DMS114 treated with DMSO at 0.1 percent for 48 hours (cell line): ENCODE data around the gene SLC38A3.
"Not testable (repeated sequence)": the region's sequence is repeated elsewhere in the genome, so short reads cannot be mapped to it uniquely, and the experiment has no call there.

Experiments used
- DNase-seq: peaks from one replicate; lab custom pipeline; 2025; ENCODE audit not compliant: unreplicated experiment; lab: John Stamatoyannopoulos, UW

Gene SLC38A3

DNA sequence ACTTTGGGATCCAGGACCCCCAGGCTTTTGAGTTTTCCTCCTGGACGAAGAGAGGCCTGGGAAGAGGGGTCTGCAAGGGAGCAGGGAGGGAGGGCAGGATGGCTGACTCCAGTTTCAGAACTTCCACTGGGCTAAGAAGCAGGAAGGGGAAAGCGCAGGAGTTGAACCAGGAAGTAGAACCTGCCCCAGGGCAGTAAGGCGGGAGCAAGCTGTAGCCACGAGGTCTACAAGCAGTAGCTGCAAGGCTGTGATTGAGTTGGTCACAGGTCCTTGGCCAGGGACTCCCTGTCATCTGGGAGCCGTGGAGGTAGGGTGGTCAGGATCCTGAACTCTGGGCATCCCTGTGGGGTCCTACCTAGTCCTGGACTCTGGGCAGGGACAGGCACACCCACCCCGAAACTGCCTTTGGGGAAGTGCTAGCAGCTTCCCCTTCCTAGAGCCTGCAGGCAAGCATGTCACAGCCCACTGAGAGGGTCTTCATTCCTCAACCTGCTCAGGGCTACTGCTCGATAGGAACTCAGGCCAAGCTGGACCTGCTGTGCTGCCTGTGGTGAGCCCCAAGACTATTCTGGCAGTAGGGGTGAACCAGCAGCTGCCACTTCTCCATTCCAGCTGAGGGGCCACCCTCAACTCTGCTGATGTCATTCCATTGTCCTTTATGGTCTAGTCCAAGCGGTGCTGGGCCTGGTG, 25.2 kb downstream of the SLC38A3 start:
- DNase-seq, result no peak

DNA sequence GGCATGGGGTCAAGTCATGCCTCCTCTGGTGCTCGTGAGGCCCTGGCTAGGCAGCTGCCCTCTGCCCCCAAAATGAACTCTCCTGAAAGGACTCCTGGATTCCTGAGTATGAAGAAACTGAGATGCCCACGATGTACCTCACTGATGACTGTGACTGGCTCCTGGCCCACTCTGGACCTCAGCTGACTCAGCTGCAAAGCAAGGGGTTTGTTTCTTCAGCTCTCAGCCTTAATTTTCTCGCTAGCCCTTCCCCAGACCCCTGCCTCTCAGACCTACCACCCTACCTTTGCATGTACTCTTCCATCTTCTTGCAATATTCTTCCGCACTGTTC, 25.7 kb downstream of the SLC38A3 start:
- DNase-seq, result no peak

DNA sequence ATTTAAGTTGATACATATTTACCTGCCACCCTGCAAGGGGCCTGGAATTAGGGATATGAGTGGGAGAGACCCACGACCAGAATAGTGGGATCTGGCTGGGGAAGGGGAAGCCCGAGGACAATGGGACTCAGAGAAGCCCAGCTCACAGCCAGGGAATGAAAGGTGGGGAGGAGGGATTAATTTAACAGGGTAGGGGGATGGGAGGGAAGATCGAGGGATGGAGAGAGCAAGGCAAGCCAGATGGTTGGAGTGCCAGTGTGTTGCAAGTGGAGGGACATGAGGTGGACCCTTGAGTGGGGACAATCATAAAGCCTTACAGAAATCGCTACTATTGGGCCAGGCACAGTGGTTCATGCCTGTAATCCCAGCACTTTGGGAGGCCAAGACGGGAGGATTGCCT, 26.5 kb downstream of the SLC38A3 start:
- DNase-seq, result no peak

DNA sequence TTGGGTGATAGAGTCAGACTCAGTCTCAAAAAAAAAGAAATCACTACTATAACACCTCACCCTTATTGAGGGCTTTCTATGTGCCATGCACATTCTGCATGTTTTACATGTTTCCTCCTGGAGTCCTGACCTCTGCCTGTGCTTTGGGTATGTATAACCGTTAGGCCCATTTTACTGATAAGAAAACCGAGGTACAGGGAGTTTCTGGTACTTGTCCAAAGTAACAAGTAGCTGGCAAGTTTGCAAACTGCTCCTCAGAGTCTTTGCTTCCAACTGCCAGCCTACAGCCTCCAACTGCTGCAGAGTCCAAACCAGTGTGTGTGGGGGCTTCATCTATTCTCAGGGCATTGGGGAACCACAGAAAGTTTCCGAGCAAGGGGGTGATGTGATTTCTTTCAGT, 27.2 kb downstream of the SLC38A3 start:
- DNase-seq, result no peak

DNA sequence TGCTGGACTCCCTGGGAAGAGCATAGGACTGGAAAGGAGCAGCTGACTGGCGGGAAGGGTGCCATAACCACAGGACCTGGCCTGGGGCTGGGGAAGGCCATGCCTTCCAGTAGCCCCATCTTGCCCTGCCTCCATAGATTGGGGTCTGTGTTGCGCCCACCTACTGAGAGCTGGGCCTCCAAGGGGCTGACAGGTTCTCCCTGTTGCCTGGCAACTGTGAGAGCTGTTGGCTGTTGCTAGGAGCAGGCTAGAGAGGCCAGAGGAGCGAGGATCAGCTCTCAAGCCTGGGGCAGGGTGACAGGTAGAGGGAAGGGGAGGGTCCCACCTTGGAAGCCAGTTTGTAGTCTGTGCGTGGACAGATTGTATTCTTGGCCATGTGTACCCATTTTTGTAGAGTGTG, 28.1 kb downstream of the SLC38A3 start:
- DNase-seq, result no peak

DNA sequence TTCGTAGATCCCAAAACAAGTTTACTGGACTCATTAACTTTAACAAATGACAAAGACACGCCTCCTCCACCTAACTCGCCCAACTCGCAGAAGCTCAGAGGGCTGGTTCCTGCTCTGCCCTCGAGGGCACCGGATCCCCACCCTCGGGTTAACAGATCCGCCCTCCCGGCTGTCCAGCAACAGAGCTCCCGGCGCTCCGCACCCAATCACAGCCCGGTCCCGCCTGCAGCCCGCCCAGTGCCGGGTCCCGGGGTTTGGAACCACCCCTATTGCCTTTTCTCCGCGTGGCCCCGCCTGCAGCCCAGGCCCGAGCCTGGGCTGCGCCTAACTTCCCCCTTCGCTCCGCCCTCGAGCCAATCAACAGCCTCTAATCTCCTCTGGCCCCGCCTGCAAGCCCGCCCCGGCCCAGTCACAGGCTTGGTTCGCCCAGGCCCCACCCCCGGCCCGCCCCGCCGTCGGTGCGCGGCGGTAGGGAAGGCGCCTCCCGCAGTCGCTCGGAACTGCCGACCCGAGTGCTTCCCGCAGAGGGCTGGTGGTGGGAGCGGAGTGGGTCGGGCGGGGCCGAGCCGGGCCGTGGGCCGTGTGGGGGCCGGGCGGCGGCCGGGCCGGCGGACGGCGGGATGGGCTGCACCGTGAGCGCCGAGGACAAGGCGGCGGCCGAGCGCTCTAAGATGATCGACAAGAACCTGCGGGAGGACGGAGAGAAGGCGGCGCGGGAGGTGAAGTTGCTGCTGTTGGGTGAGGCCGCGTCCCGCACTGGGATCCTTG, 30.8 kb downstream of the SLC38A3 start, which contains the start of gene GNAI2:
TSS of gene GNAI2 (plus strand) at position 489 of the 768 bp plus-strand sequence. CDS start at position 621, 132 bp downstream.
- DNase-seq, result peak; percentile 94

DNA sequence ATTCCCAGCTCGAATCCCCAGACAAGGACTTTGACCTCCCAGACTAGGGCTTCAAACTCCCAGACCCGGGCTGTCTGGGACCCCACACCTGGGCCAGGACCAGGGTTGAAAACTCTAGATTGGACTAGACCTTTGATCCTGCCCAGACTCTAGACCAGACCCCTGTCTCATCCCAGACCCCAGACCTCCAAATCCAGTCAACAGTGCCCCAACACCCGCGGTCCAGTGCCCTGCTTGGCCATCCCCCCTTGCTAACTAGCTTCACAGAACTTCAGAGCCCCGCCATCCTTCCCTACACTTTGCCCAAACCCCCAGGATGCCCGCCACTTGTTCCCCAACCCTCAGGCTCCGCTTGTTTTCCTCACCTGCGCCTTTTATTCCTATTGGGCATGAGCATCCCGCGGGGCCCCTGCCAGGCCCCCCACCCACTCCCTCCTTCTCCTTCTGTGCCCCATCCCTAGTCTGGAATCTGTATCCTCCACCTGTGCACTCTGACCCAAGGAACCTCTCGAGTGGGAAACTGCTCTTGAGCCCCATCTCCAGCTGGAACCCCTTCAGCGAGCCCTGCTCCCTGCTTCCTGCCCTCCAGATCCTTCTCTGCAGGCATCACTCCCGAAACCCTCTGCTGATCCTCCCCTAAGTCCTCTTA, 31.5 kb downstream of the SLC38A3 start:
- DNase-seq, result no peak

DNA sequence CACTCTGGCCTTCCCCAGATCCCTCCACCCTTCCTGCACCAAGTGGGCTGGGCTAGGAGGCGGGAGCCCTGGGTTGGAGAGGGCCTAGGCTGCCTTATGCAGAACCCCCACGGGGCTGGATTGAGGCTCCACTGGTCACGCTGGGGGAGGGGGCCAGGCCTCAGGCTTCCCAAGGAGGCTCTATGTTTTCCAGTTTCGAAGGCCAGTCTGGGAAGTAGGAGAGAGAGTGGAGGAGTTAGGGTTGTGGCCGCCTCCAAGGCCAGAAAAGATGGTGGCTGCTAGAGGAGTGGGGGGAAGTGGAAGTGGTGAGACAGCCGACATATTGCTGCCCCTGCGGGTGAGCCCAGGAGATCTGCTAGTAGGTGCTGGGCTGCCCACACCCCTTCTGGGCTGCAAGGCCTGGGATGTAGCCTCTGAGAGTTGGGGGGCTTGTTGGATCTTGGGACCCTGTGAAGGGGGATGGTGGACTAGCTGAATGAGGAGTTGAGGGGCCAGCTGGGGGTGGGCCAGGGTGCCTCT, 32.1 kb downstream of the SLC38A3 start:
- DNase-seq, result no peak

DNA sequence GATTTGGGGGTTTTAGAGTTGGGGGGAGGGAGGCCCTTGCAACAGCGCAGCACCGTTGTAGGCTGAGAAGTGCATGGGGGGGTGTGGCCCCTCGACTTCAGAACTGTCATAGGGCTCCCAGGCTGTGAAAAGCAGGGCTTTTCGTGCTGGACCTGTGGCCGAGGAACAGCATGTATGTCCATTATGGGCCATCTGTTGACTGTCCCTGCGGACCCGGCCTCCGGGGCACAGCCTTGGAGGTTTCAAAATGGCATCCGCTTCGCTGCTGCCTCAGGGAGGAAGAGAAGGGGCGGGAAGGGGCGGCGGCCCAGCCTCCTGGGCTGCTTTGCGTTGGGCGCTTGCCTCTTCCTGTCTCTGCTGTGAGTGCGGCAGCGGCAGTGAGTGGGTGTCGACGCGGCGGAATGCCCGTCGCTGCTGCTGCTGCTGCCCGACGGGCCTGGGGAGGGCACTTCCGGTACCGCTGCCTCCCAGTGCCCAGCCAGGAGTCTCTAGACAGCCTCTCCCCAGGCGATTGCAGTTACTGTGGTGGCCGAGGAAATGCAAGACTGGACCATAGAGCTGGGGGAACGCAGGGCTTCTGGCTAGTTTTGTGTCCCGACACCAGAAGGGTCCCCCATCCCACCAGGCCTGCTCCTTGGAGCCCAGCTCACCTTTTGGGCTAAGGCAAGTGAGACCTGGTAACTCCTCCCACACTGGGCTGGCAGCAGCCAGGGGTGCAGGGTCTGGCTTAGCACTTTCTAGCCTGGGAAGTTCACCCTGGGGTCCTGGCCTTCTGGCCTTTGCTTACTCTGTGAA, 32.9 kb downstream of the SLC38A3 start:
- no peak for DNase-seq

DNA sequence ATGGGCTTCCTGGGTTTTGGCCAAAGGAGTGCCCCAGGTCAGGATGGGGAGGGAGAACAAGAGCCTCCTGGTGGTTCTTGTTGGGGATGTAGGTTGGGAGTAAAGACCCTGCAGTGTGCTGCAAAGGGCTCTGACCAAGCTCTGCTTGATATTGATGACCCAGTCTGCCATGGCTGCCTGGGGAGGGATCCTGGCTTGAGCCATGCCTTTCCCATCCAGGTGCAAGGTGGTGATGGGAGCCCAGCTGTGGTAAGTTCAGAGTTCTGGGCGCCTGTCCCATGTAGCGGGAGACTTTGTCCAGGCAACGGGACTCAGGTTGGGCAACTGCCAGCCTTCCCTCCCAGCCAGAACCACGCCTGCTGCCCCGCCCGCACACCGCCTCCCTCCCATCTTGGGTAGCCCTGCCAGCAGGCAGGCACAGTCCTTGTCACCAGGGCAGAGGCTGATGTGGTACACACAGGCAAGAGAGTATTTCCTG, 33.5 kb downstream of the SLC38A3 start:
- DNase-seq, result no peak

DNA sequence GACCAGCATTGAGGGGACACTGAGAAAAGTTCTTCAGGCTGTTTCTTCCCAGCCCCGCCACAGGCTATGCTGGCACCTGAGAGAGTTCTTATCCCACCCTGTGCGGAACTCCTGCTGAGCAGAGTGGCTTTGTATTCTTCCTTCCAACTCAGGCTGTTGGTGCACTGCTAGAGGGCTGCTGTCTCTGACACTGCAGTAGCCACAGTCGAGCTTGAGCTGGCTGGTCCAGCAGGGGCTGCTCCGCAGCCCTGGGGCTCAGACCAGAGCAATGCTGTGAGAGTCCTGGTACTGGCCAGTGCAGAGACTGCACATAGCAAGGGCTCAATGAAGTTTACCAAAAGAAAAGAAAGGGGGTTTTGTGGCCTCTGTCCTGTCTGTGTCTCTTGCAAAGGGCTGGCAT, 34.6 kb downstream of the SLC38A3 start:
- no peak for DNase-seq

DNA sequence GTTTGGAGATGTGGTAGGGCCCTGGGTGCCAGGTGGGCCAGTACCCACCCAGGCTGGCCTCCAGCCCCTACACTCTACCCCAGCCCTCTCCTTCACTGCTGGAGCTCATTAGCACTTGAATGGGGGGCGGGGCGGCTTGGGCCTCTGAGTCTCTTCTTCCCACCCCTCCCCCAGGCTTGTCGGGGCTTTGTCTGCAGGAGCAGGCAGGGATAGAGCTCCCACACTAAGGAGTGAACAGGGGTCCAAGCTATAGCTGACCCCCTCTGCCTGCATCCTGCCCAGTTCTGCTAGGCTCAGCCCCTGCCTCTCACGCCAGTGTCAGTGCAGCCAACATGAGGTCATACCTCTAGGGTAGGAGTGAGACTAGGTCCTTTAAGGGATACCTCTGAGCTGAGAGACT, 36.1 kb downstream of the SLC38A3 start:
- DNase-seq, result no peak

DNA sequence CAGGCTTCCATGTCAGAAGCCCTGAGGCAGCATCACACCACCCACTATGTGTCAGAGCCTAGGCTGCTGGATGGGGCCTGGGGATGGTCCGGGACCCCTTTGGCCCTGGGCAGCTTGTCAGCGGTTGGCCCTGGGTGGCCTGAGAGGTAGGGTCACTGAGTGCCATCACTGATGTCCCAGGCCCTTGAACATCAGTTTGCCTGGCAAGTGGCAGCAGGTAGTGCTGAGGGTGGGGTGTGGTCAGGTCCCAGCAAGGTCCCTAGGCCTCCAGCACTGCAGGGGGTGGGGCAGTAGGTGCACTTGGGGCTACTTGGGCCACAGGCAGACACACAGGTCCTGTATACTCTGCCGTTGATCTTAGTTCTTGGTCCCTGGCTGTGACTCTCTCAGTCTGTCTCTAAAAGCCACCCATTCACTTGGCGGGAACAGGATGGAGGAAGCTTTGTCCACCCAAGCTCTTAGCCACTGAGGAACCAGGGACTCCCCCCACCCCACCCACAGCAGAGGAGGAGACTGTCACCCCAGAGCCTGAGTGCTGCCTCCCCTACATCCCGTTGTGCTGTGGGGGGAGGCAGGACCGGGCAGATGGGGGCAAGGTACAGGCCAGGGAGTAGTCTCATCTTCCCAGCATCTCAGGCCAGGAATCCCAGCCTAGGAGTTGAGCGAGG, 36.8 kb downstream of the SLC38A3 start:
- DNase-seq, result no peak

DNA sequence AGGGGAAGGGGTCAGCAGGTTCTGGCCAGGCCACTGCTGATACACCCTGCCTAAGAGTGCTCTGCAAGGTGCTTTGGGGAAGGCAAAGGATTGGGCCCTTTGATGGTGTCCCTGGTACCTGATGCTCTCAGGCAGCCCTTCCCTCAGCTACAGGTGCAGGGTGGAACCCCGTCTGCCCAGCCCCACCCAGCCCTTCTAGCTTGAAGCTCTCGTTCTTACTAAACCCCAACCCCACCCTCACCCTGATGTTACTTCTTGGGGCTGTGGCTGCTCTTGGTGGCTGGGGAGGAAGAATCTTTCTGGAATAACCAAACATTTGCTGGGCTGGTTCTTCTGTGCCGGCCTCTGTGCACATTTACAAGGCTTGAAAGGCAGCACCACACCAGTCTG, 37.3 kb downstream of the SLC38A3 start:
- no peak for DNase-seq

DNA sequence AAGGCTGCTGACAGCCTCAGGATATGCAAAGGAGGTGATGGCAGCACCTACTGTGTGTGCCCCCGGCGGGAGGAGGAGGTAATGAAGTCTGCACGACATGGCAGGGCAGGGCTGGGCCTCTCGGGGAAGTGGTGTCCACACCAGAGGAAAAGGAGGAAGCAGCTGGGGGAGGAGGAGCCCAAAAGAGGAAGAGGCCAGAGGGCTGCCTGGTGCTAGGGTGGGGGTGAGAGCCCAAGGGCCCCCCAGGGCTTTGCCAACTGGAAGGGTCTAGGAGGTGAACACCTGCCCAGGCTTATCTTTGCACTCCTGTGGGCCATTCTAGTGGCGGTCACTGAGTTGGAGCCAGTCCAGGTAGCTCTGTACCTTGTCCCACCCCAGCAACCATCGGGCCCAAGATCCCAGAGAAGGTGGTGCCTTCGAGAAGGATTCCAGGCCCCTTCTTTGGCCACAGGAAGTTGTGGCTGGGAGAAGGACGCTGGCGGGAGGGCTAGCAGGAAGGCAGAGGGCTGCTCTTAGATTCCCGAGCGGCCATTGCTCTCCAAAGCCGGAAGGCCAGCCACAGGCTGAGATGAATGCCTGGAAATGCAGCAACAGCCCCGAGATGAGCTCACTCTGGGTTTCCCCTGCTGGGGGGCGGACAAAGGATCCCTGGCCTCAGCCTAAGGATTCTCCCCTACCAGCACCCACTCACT, 37.9 kb downstream of the SLC38A3 start:
- DNase-seq, result no peak

DNA sequence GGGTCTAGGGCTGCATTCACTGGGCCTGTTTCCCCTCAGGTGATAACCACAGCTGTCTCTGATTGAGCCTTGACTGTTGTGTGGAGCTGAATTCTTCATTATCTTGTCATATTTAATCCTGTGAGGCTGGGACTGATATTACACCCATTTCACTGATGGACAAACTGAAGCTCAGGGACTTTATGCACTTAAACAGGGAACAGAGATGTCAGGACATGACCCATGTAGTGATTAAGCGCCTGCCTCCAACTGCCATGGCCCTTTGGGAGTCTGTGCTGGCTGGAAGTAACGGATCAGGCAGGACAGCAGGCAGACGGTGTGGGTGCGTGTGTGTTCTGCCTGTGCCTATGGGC, 38.4 kb downstream of the SLC38A3 start:
- DNase-seq, result no peak

DNA sequence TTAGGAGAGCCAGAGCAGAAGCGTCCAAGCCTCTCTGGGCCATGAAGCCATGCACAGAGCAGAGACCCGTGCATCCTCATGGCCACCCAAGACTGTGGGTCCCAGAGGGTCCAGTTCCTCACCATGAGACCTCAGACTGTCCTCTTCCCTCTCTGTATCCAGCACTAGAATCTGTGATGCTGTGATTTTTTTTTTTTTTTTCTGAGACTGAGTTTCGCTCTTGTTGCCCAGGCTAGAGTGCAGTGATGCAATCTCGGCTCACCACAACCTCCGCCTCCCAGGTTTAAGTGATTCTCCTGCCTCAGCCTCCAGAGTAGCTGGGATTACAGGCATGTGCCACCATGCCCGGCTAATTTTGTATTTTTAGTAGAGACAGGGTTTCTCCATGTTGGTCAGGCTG, 39.7 kb downstream of the SLC38A3 start:
- DNase-seq, result not testable (repeated sequence)

DNA sequence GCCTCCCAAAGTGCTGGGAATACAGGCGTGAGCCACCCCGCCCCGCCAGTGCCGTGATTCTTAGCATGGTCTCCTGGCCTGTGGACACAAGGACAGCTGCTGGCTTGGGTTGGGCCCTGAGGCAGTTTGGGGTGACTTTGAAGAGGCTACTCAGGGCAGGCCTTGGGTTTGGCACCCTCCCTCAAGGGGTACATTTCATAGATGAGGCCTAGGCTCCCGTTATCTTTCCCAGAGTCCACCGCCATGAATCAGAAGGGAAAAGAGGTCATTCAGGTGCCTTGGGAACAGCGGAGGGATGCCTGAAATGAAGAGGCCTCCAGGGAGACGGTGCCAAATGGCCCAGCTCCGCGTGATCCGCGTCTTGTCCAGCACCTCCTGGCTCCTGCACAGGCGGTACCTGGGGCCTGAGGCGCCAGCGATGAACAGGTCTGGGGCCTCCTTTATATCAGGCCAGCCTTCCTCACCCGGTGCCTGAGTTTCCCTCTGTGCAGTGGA, 40.2 kb downstream of the SLC38A3 start:
- no peak for DNase-seq

DNA sequence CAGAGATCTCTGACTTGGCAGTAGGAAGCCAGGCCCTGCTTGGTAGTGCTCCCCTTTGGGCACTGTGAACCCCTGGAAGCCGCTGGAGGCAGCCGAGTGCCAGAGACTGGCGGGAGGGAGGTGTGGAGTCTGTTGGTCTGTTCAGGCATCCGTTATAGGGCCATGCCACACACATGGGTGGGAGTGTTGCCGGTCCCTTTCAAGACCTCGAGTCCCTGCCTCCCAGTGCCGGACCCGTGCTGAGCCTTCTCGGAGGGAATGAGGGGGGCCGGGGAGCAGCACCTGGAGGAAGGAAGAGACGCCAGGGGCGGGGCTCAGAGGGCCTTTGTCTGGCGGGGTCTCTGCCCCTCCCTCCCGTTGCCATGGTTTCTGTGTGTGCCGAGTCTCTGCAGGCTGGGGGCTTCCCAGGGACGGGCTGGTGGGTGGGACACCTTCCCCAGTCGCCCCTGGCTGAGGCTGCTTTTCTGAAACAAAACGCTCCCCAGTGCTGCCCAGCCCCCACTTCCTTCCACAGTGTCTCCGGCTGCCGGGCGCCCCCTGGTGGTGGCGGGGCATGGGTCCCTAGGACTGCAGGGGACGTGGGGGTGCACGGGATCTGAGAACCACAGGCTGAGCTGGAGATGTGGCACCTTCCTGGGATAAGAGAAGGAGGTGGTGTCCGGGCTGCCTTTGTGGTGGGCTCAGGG, 40.9 kb downstream of the SLC38A3 start:
- peak; percentile 46 for DNase-seq
